ENCODE data around the gene TEX261.
A peak's percentile ranks its signal among the peaks of the same experiment; 100 is the strongest.

The TEX261 gene

GRCh38 chr2:70959271-70959761 is 35.4 kb downstream of the TEX261 start:
- no peak for DNase-seq (ENCODE audit: low read depth in 3 of 3)

DNA sequence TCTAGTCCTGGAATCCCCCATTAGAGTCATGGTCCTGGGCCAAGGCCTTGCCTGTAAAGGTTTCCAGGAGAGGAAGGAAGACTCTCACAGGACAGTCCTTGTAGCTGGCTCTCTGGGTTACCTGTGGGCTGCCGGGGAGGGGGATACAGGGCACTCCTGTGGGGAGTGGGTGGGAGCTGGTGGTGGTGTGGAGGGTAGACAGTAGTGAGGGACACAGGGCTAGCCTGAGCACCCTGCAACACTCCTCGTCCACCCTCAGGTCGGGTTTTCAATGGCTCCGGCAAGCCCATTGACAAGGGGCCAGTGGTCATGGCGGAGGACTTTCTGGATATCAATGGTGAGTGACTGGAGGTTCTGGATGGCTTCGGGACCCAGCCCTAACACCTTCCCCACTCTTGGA is 35.9 kb downstream of the TEX261 start:
- DNase-seq (ENCODE audit: low read depth in 3 of 3) = no peak

DNA sequence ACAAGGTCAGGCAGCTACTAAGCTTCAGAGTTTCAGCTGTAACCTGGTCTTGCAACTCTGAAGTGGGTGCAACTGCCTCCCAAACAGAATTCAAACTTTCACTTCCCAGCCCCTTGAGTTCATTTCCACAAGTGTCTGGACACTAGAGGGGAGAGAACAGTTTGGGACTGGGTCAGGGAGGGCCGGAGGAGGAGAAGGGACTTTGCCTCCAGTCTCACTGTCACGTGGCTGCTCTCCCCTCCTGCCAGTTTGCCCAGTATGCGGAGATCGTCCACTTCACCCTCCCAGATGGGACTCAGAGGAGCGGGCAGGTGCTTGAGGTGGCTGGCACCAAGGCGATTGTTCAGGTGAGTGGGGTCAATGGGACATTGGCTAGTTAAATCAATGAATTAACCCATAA is 36.9 kb downstream of the TEX261 start:
- no peak for DNase-seq (ENCODE audit: low read depth in 3 of 3)

DNA sequence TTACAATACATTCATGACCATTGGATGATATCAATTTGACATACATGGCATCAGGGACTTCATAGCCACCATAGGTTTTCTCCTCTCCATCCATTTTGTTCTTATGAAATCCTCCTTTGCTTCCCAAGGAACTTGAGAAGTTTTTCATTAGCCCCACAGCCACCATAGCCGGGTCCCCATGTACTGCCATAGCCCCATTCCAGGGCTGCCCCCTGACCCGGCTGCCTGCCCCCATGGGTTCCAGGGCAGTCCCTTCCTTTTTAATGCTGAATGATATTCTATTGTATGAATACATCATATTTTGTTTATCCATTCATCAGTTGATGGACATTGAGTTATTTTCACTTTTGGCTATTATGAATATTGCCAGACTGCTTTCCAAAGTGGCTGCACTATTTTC is 38.5 kb downstream of the TEX261 start:
- DNase-seq (ENCODE audit: low read depth in 3 of 3) = no peak

DNA sequence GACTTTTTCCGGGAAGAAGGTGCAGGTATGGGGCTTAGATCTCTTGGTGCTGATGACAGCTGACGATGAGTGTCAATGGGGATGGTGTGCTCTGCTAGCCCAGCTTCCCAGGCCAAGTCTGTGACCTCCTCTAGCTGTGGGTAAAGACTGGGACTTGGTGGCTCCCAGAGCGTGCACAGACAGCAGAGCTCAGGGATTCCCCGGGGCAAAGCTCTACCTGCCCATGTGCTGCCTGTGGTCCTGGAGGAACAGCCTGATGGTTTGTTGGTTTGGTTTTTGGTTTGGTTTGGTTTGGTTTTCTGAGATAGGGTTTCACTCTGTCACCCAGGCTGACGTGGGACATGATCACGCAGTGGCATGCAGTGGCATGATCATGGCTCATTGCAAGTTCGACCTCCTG is 39.8 kb downstream of the TEX261 start:
- DNase-seq (ENCODE audit: low read depth in 3 of 3) = no peak

- no peak for DNase-seq (ENCODE audit: low read depth in 3 of 3)
Measured at GRCh38 chr2:70949086-70949485, 45.6 kb downstream of the TEX261 start.

DNA sequence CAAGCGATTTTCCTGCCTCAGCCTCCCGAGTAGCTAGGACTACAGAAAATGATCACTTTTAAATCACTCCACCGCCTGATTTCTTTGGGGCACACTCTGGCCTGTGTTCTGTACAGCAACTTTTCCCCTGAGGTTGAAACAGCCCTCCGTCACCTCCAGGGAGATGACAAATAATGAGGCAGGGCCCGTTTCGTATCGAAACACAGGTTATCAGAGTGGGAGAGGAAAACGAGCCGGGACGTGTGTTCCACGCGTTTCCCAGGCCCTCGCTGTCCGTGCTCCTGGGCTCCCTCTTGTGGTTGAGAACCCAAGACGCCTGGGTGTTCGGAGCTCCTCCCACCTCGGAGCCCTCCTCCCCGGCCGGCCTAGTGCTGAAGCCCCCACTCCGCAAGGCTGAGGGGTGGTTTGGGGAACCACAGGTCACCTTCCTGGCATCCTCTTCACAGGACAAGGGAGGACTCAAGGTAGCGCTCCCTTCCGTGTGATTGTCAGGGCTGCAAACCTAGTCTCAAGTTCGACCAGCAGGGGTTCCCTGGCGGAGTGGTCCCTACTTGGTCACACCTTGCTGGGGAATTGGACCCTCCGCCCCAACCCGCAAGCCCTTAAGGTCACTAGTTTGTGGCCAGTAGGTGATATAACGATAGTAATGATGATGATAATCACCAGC is 46.2 kb downstream of the TEX261 start:
- DNase-seq (ENCODE audit: low read depth in 3 of 3) = peak; percentile 59 to 71 (median 65)

- no peak for DNase-seq (ENCODE audit: low read depth in 3 of 3)
Measured at GRCh38 chr2:70947556-70948184, 47.0 kb downstream of the TEX261 start.

- peak in 1 of 3 experiments; percentile 23 for DNase-seq (ENCODE audit: low read depth in 3 of 3)
Measured at GRCh38 chr2:70946832-70947442, 47.7 kb downstream of the TEX261 start.

GRCh38 chr2:70944111-70944690 is 50.5 kb downstream of the TEX261 start:
- DNase-seq (ENCODE audit: low read depth in 3 of 3) = no peak

DNA sequence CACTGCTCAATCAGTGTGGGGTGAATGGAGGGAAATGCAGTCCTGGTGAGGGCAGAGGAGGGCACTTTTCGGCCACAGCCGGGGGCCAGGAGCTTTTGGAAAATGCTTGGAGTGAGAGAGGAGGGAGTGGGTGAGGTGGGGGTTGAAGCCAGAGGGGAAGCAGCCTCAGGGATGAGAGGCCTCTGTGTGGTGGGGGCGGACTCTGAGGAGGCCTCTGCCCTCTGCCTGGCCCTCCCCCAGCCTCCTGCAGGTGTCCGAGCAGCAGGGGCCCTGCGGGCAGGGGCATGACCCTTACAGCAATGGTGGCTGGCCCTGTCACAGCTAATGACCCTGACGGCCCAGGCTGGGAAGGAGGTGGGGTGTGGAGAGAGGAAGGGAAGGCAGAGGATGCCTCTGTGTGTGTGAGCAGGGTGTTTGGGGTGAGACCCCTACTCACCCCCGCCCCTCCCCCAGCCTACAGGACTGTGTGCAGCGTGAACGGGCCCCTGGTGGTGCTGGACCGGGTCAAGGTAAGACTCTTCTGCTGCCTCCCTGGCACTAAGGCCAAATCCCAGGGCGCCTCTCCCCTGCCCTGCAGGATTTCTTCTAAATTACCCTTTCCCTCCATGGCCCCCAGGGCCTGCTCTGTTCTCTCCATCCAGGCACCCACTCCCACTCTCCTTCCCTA is 51.3 kb downstream of the TEX261 start:
- DNase-seq (ENCODE audit: low read depth in 3 of 3) = no peak

DNA sequence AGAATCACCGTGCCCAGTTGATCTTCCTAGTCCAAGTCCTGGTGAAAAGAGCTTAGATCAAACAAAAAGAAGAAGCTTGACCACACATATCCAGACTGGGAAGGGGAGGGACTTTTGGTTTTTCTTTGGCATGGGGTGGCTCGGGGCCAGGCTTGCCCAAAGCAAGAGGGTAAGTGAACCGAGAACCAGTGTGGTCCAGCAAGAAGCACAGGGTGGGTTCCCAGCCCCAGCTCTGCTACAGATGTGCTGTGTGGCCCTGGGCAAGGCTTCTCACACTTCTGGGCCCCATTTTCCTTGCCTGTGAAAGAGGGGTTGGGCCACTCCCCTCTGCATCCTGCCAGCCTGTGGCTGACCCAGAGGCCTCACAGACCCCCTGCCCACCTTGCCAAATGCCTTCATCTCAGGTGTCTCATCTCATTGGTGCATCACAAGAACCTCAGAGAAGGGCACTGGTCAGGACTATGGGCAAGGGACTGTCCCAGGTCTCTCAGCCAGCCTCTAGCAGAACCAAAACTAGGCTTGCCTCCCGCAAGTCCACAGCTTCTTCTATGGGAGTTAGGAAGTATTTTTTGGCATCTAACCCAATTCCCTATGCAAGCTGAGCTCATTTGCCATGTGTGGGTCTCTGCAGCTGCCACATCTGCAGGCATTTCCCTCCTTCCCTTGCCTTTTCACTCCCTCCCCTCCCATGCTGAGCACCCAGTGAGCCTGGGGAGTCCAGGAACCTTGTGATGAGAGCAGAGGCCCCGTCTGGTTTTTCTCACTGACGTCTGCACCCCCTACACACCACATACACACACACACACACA is 52.1 kb downstream of the TEX261 start:
- DNase-seq (ENCODE audit: low read depth in 3 of 3) = no peak

DNA sequence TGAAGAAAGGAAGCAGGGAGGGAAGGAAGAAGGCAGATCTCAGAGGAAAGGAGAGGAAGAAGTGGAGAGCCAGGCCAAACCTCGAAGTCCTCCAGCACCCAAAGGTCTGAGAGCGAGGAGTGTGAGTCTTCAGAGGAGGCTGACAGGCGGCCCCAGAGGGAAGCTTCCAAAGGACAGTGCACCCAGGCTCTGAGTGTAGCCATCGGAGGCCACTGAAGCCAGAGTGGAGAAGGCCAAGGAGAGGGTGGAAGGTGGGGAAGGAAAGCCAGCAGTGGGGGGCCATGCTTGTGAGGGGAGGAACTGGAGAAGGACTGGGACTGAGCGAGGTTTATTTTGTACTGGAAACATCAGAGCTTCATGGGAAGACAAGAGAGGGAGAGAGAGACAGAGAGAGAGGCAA is 53.0 kb downstream of the TEX261 start:
- DNase-seq (ENCODE audit: low read depth in 3 of 3) = no peak

DNA sequence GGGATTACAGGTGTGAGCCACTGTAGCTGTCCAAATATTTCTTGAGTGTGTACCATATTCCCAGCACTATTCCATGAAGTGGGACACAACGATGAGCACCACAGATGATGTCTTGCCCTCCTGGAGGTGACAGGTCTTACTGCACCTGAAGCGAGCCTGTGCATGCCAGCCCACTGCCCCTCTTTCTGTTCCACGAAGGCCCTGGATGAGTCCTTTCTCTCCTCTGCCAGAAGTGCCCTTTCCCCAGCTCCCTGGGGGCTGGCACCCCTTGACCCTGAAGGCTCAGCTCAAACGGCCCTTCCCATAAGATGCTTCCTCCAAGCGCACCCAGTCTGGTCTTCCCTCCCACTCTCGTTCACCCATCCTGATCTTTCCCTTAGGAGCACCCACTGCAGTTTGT is 53.5 kb downstream of the TEX261 start:
- no peak for DNase-seq (ENCODE audit: low read depth in 3 of 3)

DNA sequence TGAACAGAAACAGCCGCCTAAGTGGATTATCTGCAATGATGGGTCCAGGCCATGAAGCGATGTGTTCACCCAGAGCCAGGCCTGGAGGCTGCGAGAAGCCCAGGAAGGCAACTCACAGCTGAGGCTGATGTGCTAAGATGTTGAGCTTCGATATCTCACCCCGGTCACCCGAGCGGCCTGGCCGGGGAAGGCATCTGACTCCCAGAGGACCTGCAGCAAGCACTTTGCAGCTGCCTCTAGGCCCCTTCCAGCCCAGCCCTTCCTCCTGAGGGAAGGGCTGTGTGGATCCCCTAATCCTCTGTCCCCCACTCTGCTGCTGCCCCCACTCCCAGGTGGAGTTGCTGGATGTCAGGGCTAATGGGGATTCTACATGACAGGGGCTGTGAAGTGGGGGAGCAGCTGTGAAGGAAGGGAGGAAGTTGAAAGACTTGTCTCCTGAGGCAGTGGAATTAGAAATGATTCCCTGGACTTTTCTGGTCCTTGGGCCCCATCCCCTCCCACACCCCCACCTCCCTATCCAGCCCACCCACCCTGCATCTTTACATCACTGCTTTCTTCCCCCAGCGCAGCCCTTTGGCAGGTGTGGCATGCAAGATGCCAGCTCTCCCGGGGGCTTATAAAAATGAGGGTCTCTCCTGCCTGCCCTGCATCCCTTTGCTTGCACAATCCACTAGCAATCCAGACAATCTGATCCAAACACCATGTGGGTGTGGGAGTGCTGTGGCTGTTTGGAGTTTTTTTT is 54.7 kb downstream of the TEX261 start:
- DNase-seq (ENCODE audit: low read depth in 3 of 3) = no peak

DNA sequence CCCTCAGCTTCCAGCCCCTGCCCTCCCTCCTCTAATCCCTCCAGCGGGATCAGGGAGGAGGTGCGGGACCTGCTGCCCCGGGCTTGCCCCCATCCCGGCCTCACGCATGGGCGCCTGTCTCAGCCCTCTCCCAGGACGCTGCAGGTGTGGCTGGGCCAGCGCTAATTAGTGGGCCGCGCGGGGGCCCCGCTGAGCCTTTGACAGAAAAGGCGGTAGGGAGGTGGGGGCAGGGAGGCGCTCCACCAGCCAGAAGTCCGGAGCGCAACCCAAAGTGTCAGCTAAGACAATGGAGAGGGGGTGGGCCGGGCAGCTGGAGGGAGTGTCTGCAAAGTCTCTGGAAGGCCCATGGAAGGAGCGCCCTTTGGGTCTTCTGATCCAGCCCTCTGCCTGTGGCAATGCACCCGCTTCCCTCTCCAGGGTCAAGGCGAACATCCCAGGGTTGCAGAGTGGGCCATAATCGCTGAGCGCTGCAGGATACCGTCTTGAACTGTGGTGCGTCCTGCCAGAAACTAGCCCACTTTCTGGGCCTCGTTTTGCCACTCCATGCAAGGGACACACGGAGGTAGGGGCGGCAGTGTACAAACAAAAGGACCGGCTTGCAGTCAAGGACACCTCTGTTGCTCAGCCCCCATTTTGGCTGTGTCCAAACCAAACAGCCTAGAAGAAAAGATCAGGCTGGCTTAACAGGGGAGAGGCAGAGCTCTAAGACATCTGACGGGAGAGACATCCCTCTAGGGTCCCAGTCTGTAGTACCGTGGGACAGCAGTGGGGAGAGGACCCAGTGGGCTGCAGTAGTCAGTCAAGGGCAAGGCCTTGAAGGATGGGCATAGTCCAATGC is 55.5 kb downstream of the TEX261 start:
- DNase-seq (ENCODE audit: low read depth in 3 of 3) = no peak

GRCh38 chr2:70938586-70938950 is 56.1 kb downstream of the TEX261 start:
- no peak for DNase-seq (ENCODE audit: low read depth in 3 of 3)

- no peak for DNase-seq (ENCODE audit: low read depth in 3 of 3)
Measured at GRCh38 chr2:70937866-70938585, 56.6 kb downstream of the TEX261 start.
